GM18861 (cell line): ENCODE measurements around the gene MMP21.

ENCODE experiments used
- ATAC-seq: cut with Tn5 transposase; IDR thresholded peaks from one replicate; pipeline ENCODE4 v1.9.1; 2021; ENCODE audit not compliant: unreplicated experiment

The MMP21 gene

GRCh38 chr10:125775491-125776106 lies at the start of gene MMP21:
MMP21 (minus strand) TSS chr10:125775821; CDS start chr10:125775821, 0 bp downstream.
- no peak for ATAC-seq

GRCh38 chr10:125824736-125825135 lies 49.1 kb upstream of the MMP21 start:
- no peak for ATAC-seq

- no peak for ATAC-seq
Observed at GRCh38 chr10:125823663-125824251, 48.1 kb upstream of the MMP21 start.

- ATAC-seq, result peak; percentile 71
Observed at GRCh38 chr10:125822878-125823662, 47.4 kb upstream of the MMP21 start, which contains the start of the genes BCCIP and UROS. BCCIP (plus strand) TSS chr10:125823546; CDS start chr10:125823558, 12 bp downstream. UROS (minus strand) TSS chr10:125823258; CDS start chr10:125816499, 6,759 bp downstream.

- ATAC-seq, result peak; percentile 66
Observed at GRCh38 chr10:125820701-125821100, 45.1 kb upstream of the MMP21 start.

- no peak for ATAC-seq
Observed at GRCh38 chr10:125817337-125817946, 41.8 kb upstream of the MMP21 start.

- no peak for ATAC-seq
Observed at GRCh38 chr10:125816548-125816947, 40.9 kb upstream of the MMP21 start.

GRCh38 chr10:125815764-125816163 lies 40.1 kb upstream of the MMP21 start:
- ATAC-seq, result no peak

GRCh38 chr10:125812128-125812750 lies 36.6 kb upstream of the MMP21 start:
- ATAC-seq, result no peak

GRCh38 chr10:125811251-125811650 lies 35.6 kb upstream of the MMP21 start:
- no peak for ATAC-seq

- ATAC-seq, result no peak
Observed at GRCh38 chr10:125808047-125808446, 32.4 kb upstream of the MMP21 start.

GRCh38 chr10:125802739-125803138 lies 27.1 kb upstream of the MMP21 start:
- ATAC-seq, result no peak

- ATAC-seq, result no peak
Observed at GRCh38 chr10:125802131-125802530, 26.5 kb upstream of the MMP21 start.

- no peak for ATAC-seq
Observed at GRCh38 chr10:125801574-125801973, 26.0 kb upstream of the MMP21 start.

GRCh38 chr10:125799451-125800182 lies 24.0 kb upstream of the MMP21 start:
- no peak for ATAC-seq

GRCh38 chr10:125797994-125798662 lies 22.5 kb upstream of the MMP21 start:
- ATAC-seq, result no peak

- no peak for ATAC-seq
Observed at GRCh38 chr10:125797424-125797823, 21.8 kb upstream of the MMP21 start.

GRCh38 chr10:125795637-125796190 lies 20.1 kb upstream of the MMP21 start:
- ATAC-seq, result no peak

- no peak for ATAC-seq
Observed at GRCh38 chr10:125795128-125795527, 19.5 kb upstream of the MMP21 start.
